HepG2 (cell line): ENCODE measurements around the gene LZTS2. TPM values are rescaled to one million over a fixed set of nuclear protein-coding genes. Genes with fewer than 3 reads are reported as not detected.

Source experiments
- ADNP ChIP-seq: sonication (generic); formaldehyde crosslinking; IDR thresholded peaks from 2 replicates; pipeline ENCODE4 v1.4.0; 2020; ENCODE audit warnings: missing genetic modification reagents
- ETV6 ChIP-seq: sonication (generic); formaldehyde crosslinking; conservative IDR thresholded peaks from 2 replicates; pipeline ENCODE4 v1.4.0; 2020; ENCODE audit warnings: missing genetic modification reagents
- GMEB2 ChIP-seq: IDR thresholded peaks from 2 replicates; pipeline ENCODE4 v1.6.1; 2016; ENCODE audit warnings: missing biosample characterization, missing genetic modification reagents, low read depth
- KLF12 ChIP-seq: sonication (generic); formaldehyde crosslinking; IDR thresholded peaks from 2 replicates; pipeline ENCODE4 v1.4.0; 2020; ENCODE audit warnings: missing genetic modification reagents, borderline replicate concordance
- KLF9 ChIP-seq: IDR thresholded peaks from 2 replicates; pipeline ENCODE4 v1.6.1; 2016; ENCODE audit warnings: low read depth
- MLLT10 ChIP-seq: sonication (generic); formaldehyde crosslinking; IDR thresholded peaks from 2 replicates; pipeline ENCODE4 v1.4.0; 2020; ENCODE audit warnings: missing genetic modification reagents
- NFYB ChIP-seq: sonication (generic); formaldehyde crosslinking; IDR thresholded peaks from 2 replicates; pipeline ENCODE4 v1.4.0; 2020; ENCODE audit warnings: missing genetic modification reagents
- TARDBP ChIP-seq: sonication (generic); formaldehyde crosslinking; IDR thresholded peaks from 2 replicates; pipeline ENCODE4 v1.8.0; 2022; ENCODE audit warnings: mild to moderate bottlenecking, missing genetic modification reagents
- ZNF350 ChIP-seq: sonication (generic); formaldehyde crosslinking; IDR thresholded peaks from 2 replicates; pipeline ENCODE4 v1.4.0; 2020; ENCODE audit warnings: mild to moderate bottlenecking, low read depth, missing genetic modification reagents, borderline replicate concordance
- ZNF562 ChIP-seq: sonication (generic); formaldehyde crosslinking; IDR thresholded peaks from 2 replicates; pipeline ENCODE4 v1.8.0; 2022; ENCODE audit warnings: missing genetic modification reagents, borderline replicate concordance
- ZNF577 ChIP-seq: sonication (generic); formaldehyde crosslinking; IDR thresholded peaks from 2 replicates; pipeline ENCODE4 v1.4.0; 2020; ENCODE audit warnings: mild to moderate bottlenecking, low read depth, missing genetic modification reagents, borderline replicate concordance
- ZNF710 ChIP-seq: sonication (generic); formaldehyde crosslinking; IDR thresholded peaks from 2 replicates; pipeline ENCODE4 v1.5.0; 2020; ENCODE audit warnings: mild to moderate bottlenecking, missing genetic modification reagents, borderline replicate concordance
- ZNF792 ChIP-seq: IDR thresholded peaks from 2 replicates; pipeline ENCODE4 v1.6.1; 2016
- polyA plus RNA-seq, 8 experiments: library from polyadenylated mRNA; depleted of rRNA in 3 of 8; stranded (reverse) in 7 of 8; unstranded in 1 of 8; fragments of >200 nt; fragmentation: Illumina TruSeq in 4 of 8; extraction: Trizol in 4 of 8; gene quantifications; 2 replicates each; pipeline versions ENCODE4 v1.2.1 to v1.2.3, GENCODE V29; 2011 to 2016; ENCODE audit warnings: low read depth in 4 of 8, missing spikeins in 1 of 8, mixed read lengths in 1 of 8; ENCODE audit not compliant: insufficient read depth in 1 of 8
- total RNA-seq, 5 experiments: library from RNA; depleted of rRNA; stranded (reverse); fragments of >200 nt; fragmentation: Illumina TruSeq; extraction: Trizol; gene quantifications; 2 replicates each; pipeline ENCODE4 v1.2.3, GENCODE V29; 2016; ENCODE audit warnings: low read depth in 1 of 5
- TF ChIP-seq, protein P1 (sequence below): sonication (generic); formaldehyde crosslinking; IDR thresholded peaks from 2 replicates; pipeline ENCODE4 v1.4.0; 2020; ENCODE audit warnings: missing genetic modification reagents, borderline replicate concordance
- TF ChIP-seq, protein P2 (sequence below): fragments of 450-650 bp; IDR thresholded peaks from 2 replicates; pipeline ENCODE4 v1.6.1; 2016
- TF ChIP-seq, protein P3 (sequence below): sonication (generic); formaldehyde crosslinking; IDR thresholded peaks from 2 replicates; pipeline ENCODE4 v1.9.0; 2022; ENCODE audit warnings: missing genetic modification reagents, mild to moderate bottlenecking, borderline replicate concordance

The LZTS2 gene
- total and polyA plus RNA-seq, 2 of the 13 experiments (the other 11 are each of a cell fraction or from before 2014, with no cell fraction given) = 43.6 to 65.6 TPM

GRCh38 chr10:100972115-100972903, 27.3 kb upstream of the LZTS2 start (continued):
- TF ChIP-seq ZNF562 (CRISPR knock-in tag) (no peak), GMEB2 (CRISPR knock-in tag) (no peak), ZNF577 (CRISPR knock-in tag) (no peak), NFYB (CRISPR knock-in tag) (no peak), ZNF350 (CRISPR knock-in tag) (no peak), KLF12 (no peak), ETV6 (CRISPR knock-in tag) (no peak), ZNF710 (CRISPR knock-in tag) (no peak), ADNP (CRISPR knock-in tag) (no peak), KLF9 (CRISPR knock-in tag) (no peak), TARDBP (CRISPR knock-in tag) (no peak), ZNF792 (CRISPR knock-in tag) (no peak), MLLT10 (CRISPR knock-in tag) (no peak)
- TF ChIP-seq, protein P1, sequence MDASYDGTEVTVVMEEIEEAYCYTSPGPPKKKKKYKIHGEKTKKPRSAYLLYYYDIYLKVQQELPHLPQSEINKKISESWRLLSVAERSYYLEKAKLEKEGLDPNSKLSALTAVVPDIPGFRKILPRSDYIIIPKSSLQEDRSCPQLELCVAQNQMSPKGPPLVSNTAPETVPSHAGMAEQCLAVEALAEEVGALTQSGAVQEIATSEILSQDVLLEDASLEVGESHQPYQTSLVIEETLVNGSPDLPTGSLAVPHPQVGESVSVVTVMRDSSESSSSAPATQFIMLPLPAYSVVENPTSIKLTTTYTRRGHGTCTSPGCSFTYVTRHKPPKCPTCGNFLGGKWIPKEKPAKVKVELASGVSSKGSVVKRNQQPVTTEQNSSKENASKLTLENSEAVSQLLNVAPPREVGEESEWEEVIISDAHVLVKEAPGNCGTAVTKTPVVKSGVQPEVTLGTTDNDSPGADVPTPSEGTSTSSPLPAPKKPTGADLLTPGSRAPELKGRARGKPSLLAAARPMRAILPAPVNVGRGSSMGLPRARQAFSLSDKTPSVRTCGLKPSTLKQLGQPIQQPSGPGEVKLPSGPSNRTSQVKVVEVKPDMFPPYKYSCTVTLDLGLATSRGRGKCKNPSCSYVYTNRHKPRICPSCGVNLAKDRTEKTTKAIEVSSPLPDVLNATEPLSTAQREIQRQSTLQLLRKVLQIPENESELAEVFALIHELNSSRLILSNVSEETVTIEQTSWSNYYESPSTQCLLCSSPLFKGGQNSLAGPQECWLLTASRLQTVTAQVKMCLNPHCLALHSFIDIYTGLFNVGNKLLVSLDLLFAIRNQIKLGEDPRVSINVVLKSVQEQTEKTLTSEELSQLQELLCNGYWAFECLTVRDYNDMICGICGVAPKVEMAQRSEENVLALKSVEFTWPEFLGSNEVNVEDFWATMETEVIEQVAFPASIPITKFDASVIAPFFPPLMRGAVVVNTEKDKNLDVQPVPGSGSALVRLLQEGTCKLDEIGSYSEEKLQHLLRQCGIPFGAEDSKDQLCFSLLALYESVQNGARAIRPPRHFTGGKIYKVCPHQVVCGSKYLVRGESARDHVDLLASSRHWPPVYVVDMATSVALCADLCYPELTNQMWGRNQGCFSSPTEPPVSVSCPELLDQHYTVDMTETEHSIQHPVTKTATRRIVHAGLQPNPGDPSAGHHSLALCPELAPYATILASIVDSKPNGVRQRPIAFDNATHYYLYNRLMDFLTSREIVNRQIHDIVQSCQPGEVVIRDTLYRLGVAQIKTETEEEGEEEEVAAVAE = no peak
- TF ChIP-seq, protein P2, sequence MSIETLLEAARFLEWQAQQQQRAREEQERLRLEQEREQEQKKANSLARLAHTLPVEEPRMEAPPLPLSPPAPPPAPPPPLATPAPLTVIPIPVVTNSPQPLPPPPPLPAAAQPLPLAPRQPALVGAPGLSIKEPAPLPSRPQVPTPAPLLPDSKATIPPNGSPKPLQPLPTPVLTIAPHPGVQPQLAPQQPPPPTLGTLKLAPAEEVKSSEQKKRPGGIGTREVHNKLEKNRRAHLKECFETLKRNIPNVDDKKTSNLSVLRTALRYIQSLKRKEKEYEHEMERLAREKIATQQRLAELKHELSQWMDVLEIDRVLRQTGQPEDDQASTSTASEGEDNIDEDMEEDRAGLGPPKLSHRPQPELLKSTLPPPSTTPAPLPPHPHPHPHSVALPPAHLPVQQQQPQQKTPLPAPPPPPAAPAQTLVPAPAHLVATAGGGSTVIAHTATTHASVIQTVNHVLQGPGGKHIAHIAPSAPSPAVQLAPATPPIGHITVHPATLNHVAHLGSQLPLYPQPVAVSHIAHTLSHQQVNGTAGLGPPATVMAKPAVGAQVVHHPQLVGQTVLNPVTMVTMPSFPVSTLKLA = no peak
- TF ChIP-seq, protein P3, sequence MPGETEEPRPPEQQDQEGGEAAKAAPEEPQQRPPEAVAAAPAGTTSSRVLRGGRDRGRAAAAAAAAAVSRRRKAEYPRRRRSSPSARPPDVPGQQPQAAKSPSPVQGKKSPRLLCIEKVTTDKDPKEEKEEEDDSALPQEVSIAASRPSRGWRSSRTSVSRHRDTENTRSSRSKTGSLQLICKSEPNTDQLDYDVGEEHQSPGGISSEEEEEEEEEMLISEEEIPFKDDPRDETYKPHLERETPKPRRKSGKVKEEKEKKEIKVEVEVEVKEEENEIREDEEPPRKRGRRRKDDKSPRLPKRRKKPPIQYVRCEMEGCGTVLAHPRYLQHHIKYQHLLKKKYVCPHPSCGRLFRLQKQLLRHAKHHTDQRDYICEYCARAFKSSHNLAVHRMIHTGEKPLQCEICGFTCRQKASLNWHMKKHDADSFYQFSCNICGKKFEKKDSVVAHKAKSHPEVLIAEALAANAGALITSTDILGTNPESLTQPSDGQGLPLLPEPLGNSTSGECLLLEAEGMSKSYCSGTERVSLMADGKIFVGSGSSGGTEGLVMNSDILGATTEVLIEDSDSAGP (CRISPR knock-in tag) = no peak
